Activated CD4-positive, CD25-positive, alpha-beta regulatory T cell treated with anti-CD3 and anti-CD28 coated beads, Interleukin-2, amount 50 U/mL, for 24 hours (primary cell): Measurements from ENCODE around the gene ATP11A.

ENCODE experiments used
- ATAC-seq, 2 donors: fragments of 150-1000 bp; cut with Tn5 transposase; one replicate each; pipeline ENCODE4 v1.10.0; 2021; ENCODE audit warnings: mild to moderate bottlenecking in 1 of 2, moderate library complexity in 1 of 2

Gene ATP11A

GRCh38 chr13:112711528-112712265 lies 21.9 kb downstream of the ATP11A start:
- peak; percentile 21 to 55 for ATAC-seq

- no peak for ATAC-seq
These were observed 22.8 kb downstream of the ATP11A start for GRCh38 chr13:112712451-112713207.

GRCh38 chr13:112713517-112714253 lies 23.8 kb downstream of the ATP11A start:
- ATAC-seq = no peak

- ATAC-seq = no peak
These were observed 24.7 kb downstream of the ATP11A start for GRCh38 chr13:112714376-112715174.

- no peak for ATAC-seq
These were observed 25.4 kb downstream of the ATP11A start for GRCh38 chr13:112715210-112715609.

- no peak for ATAC-seq
These were observed 26.1 kb downstream of the ATP11A start for GRCh38 chr13:112715715-112716460.

- no peak for ATAC-seq
These were observed 26.6 kb downstream of the ATP11A start for GRCh38 chr13:112716461-112716820.

- no peak for ATAC-seq
These were observed 27.1 kb downstream of the ATP11A start for GRCh38 chr13:112716841-112717520.

- ATAC-seq = no peak
These were observed 28.5 kb downstream of the ATP11A start for GRCh38 chr13:112718318-112718717.

GRCh38 chr13:112719016-112719415 lies 29.2 kb downstream of the ATP11A start:
- ATAC-seq = no peak

GRCh38 chr13:112719556-112719955 lies 29.7 kb downstream of the ATP11A start:
- ATAC-seq = no peak

GRCh38 chr13:112720251-112720650 lies 30.4 kb downstream of the ATP11A start:
- no peak for ATAC-seq

- no peak for ATAC-seq
These were observed 31.0 kb downstream of the ATP11A start for GRCh38 chr13:112720814-112721197.

GRCh38 chr13:112721198-112722104 lies 31.6 kb downstream of the ATP11A start:
- no peak for ATAC-seq

- ATAC-seq = no peak
These were observed 32.8 kb downstream of the ATP11A start for GRCh38 chr13:112722433-112723263.

- no peak for ATAC-seq
These were observed 33.9 kb downstream of the ATP11A start for GRCh38 chr13:112723771-112724170.

- peak in 1 of 2 donors; percentile 24 for ATAC-seq
These were observed 35.0 kb downstream of the ATP11A start for GRCh38 chr13:112724788-112725345.

GRCh38 chr13:112725346-112726015 lies 35.6 kb downstream of the ATP11A start:
- ATAC-seq = no peak
